ENCODE results near the gene GRPEL1. TPM values are rescaled to one million over a fixed set of nuclear protein-coding genes. Genes with fewer than 3 reads are reported as not detected.
A peak's percentile ranks its signal among the peaks of the same experiment; 100 is the strongest.

Gene GRPEL1
- total and polyA plus RNA-seq, 2 of the 4 experiments (the other 2 are of a cell fraction), result 33.0 to 33.9 TPM

DNA sequence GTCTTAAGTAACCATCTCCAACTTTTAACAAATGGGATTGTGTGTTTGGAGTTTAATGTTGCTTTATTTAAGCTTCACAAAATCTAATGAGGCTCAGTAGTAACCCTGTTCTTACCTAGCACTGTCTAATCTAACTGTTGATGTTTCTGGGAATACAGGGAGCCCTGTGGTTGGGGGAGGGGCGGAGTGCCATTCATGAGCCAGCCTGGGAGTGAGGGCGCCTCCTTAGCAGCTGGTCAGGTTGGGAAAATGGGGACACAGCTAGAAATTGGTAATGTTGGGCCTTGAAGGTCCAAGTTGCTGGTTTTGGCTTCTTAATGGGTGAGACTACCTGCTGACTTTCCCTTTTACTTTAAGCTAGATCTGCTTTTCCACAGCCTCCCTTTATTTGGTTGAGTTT lies 47.6 kb downstream of the GRPEL1 start:
- H2BK20ac ChIP-seq (ENCODE audit: low read depth, low read length), result no peak overlapping the region; the same call in 1 of the 2 replicates
- no peak overlapping the region for H3K14ac ChIP-seq (replicated peaks; ENCODE audit: low read depth, low read length)
- intact Hi-C loops (cut with micrococcal nuclease), result no loop called here
- DNase-seq (no peak), ATAC-seq (ENCODE audit: low read depth) (no peak)
- no peak overlapping the region for H4K5ac ChIP-seq (ENCODE audit: low read depth, low read length)
- BruUV-seq (replicated peaks), result no TSS peak
- H4K20me1 ChIP-seq (ENCODE audit: insufficient read depth, low read length), result no peaks in the 10 kb centered on the region
- no peak for TF ChIP-seq MAZ (IDR thresholded peaks at IDR 0.05; ENCODE audit: borderline replicate concordance, low read depth, low read length)
- TF ChIP-seq NFE2L2 (IDR thresholded peaks at IDR 0.05; ENCODE audit: low read depth, low read length), result no peak
- TF ChIP-seq POLR2A (IDR thresholded peaks at IDR 0.05; ENCODE audit: low read depth, low read length), result no peak
- TF ChIP-seq, protein P1, sequence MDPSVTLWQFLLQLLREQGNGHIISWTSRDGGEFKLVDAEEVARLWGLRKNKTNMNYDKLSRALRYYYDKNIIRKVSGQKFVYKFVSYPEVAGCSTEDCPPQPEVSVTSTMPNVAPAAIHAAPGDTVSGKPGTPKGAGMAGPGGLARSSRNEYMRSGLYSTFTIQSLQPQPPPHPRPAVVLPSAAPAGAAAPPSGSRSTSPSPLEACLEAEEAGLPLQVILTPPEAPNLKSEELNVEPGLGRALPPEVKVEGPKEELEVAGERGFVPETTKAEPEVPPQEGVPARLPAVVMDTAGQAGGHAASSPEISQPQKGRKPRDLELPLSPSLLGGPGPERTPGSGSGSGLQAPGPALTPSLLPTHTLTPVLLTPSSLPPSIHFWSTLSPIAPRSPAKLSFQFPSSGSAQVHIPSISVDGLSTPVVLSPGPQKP (IDR thresholded peaks at IDR 0.05; ENCODE audit: borderline replicate concordance, low read depth, low read length), result no peak
- no peak for TF ChIP-seq RFX5 (IDR thresholded peaks at IDR 0.05; ENCODE audit: low read depth, low read length)
- no peak for TF ChIP-seq USF2 (IDR thresholded peaks at IDR 0.05; ENCODE audit: low read depth, low read length)
- ChIA-PET POLR2A (ENCODE audit: unreplicated experiment) (no interaction called here), CTCF (interaction anchor here (0.6 to 1.2 kb wide), 2 partner anchors 8 to 299 kb away, joined by 4 to 10 read pairs; no protein-coding TSS in a partner anchor)
- H3K23ac ChIP-seq (ENCODE audit: low read depth, low read length), result no peak overlapping the region
- H4K91ac ChIP-seq (ENCODE audit: insufficient read depth, low read depth, low read length), result peak overlapping the region; percentile 92; the same call in 1 of the 2 replicates
- no CpG with 5 or more reads among the region's 2 CpGs for WGBS, 2 experiments (ENCODE audit: extremely low coverage in 2 of 2, insufficient read length in 1 of 2)
- peak overlapping the region; percentile 97; the same call in 1 of the 2 replicates for H2BK120ac ChIP-seq (ENCODE audit: low read depth, low read length)
- H3K4ac ChIP-seq (ENCODE audit: low read depth, low read length), result 0 out of 2 replicates have a peak overlapping the region, but pooled peaks have one; percentile 33
- H3K79me1 ChIP-seq (ENCODE audit: low read depth in 1 of 2, low read length in 2 of 2), result peaks cover 25 to 62% of the 10 kb centered on the region in 2 experiments
- H3K56ac ChIP-seq (ENCODE audit: extremely low read depth, insufficient read depth, low read length), result no peak overlapping the region
- H2BK15ac ChIP-seq (ENCODE audit: low read depth, low read length), result no peak overlapping the region; the same call in 2 of the 3 replicates
- H3K9me3 ChIP-seq (ENCODE audit: control insufficient read depth, insufficient read depth, low read length), result no peaks in the 10 kb centered on the region
- in situ Hi-C loops (cut with MboI; ENCODE audit: low sequenced_read_pairs), result no loop called here
- H3K36me3 ChIP-seq (ENCODE audit: control insufficient read depth, insufficient read depth, low read length), result peaks cover 42% of the 10 kb centered on the region
- H3K9me1 ChIP-seq (ENCODE audit: insufficient read depth, low read length), result peaks cover 20% of the 10 kb centered on the region
- H3K18ac ChIP-seq (ENCODE audit: low read depth, low read length), result no peak overlapping the region
- no peak overlapping the region for H3K4me2 ChIP-seq (ENCODE audit: low read depth, low read length)
- dilution Hi-C loops (cut with HindIII; ENCODE audit: low sequenced_read_pairs, unreplicated experiment), result no loop called here
- H2AFZ ChIP-seq (replicated peaks; ENCODE audit: low read length, poor library complexity), result no peak overlapping the region
- H2BK5ac ChIP-seq (ENCODE audit: low read depth, low read length, poor library complexity, severe bottlenecking), result no peak overlapping the region
- peaks cover 8% of the 10 kb centered on the region for H3K4me1 ChIP-seq (ENCODE audit: control insufficient read depth, insufficient read depth, low read length)
- H3K9ac ChIP-seq (ENCODE audit: low read depth, low read length), result no peak overlapping the region
- peak overlapping the region; percentile 30 to 96; a peak in 1 of 4 replicates for H4K8ac ChIP-seq (ENCODE audit: low read depth in 2 of 2, low read length in 2 of 2)
- no peaks in the 10 kb centered on the region for H3K27me3 ChIP-seq (ENCODE audit: control insufficient read depth, insufficient read depth, low read length)
- H2AK5ac ChIP-seq (ENCODE audit: low read depth, low read length), result peak overlapping the region; percentile 48; the same call in 1 of the 2 replicates
- H3K4me3 ChIP-seq (ENCODE audit: insufficient read depth, low read depth, low read length), result no peak overlapping the region
- no peak overlapping the region for H2AK9ac ChIP-seq (replicated peaks; ENCODE audit: low read depth, low read length, poor library complexity)
- no peak overlapping the region for H3K27ac ChIP-seq (ENCODE audit: insufficient read depth, low read length)

Data from IMR-90 (cell line).